ENCODE data around the gene GPR15LG.

GPR15LG gene

DNA sequence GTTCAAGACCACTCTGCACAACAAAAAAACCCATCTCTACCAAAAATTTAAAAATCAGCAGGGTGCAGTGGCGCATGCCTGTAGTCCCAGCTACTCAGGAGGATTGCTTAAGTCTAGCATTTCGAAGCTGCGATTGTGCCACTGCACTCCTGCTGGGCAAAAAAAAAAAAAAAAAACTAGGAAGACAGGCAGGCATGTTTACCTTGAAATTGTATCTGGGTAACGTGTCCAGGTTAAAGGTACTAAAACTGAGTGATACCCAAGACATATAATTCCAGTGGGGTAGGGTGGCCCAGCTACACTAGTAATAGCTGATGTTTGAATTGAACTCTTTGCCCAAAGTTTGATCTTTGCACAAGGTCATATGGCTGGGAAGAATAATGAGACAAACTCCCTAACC, 18.1 kb upstream of the GPR15LG start:
- Histone ChIP-seq H3K9ac (ENCODE audit: low read length) (no peak overlapping the region), H3K9me3 (ENCODE audit: insufficient read depth, low read depth, low read length) (no peaks in the 10 kb centered on the region), H3K27ac (ENCODE audit: low read depth, low read length) (no peak overlapping the region), H3K4me2 (ENCODE audit: low read length) (no peak overlapping the region), H4K12ac (ENCODE audit: low read depth, low read length) (no peak overlapping the region), H3K14ac (ENCODE audit: low read length) (no peak overlapping the region), H4K8ac (ENCODE audit: low read depth, low read length) (no peak overlapping the region), H2BK120ac (ENCODE audit: insufficient read depth, low read length, poor library complexity) (no peak overlapping the region), H3K4me3 (ENCODE audit: low read depth, low read length) (no peak overlapping the region), H3K4ac (ENCODE audit: low read depth, low read length) (no peak overlapping the region), H3K36me3 (ENCODE audit: control insufficient read depth in 1 of 2, insufficient read depth in 2 of 2, low read length in 2 of 2) (peaks cover 4 to 7% of the 10 kb centered on the region in 2 experiments), H2AK5ac (ENCODE audit: low read length) (no peak overlapping the region), H4K91ac (ENCODE audit: low read depth, low read length) (no peak overlapping the region), H3K23ac (ENCODE audit: low read length) (no peak overlapping the region), H3K79me1 (ENCODE audit: low read length) (no peaks in the 10 kb centered on the region), H2BK12ac (ENCODE audit: low read length) (no peak overlapping the region), H3K79me2 (ENCODE audit: control insufficient read depth, insufficient read depth, low read length, poor library complexity) (no peaks in the 10 kb centered on the region), H3K27me3 (ENCODE audit: insufficient read depth, low read length) (no peaks in the 10 kb centered on the region), H3K18ac (ENCODE audit: low read length) (no peak overlapping the region), H2BK5ac (ENCODE audit: low read depth, low read length, poor library complexity) (no peak overlapping the region), H3K4me1 (ENCODE audit: control insufficient read depth in 1 of 2, insufficient read depth in 2 of 2, low read length in 2 of 2) (no peaks in the 10 kb centered on the region), H2AFZ (ENCODE audit: insufficient read depth, low read length, poor library complexity) (no peak overlapping the region)
- no CpG with 5 or more reads among the region's 4 CpGs for WGBS (ENCODE audit: extremely low coverage, insufficient coverage, insufficient read length)
- DNase-seq, result peak in 1 of 2 donors; percentile 21

DNA sequence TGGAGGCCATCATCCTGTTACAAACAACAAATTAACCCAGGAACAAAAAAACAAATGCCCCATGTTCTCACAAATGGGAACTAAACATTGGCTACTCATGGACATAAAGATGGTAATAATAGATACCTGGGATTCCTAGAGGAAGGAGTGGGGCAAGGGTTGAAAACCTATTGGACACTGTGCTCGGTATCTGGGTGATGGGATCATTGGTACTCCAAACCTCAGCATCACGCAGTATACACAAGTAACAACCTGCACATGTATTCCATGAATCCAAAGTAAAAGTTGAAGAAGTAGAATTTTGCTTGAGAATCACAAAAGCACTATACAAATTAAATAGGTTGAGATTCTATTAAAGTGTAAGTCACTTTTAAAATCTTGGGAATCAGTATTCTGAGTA, 17.6 kb upstream of the GPR15LG start:
- Histone ChIP-seq H3K4me3 (ENCODE audit: low read depth, low read length) (no peak overlapping the region), H3K36me3 (ENCODE audit: control insufficient read depth in 1 of 2, insufficient read depth in 2 of 2, low read length in 2 of 2) (peaks cover 3 to 4% of the 10 kb centered on the region in 2 experiments), H3K4ac (ENCODE audit: low read depth, low read length) (no peak overlapping the region), H2BK5ac (ENCODE audit: low read depth, low read length, poor library complexity) (no peak overlapping the region), H3K27me3 (ENCODE audit: insufficient read depth, low read length) (no peaks in the 10 kb centered on the region), H2AK5ac (ENCODE audit: low read length) (no peak overlapping the region), H4K91ac (ENCODE audit: low read depth, low read length) (no peak overlapping the region), H3K79me1 (ENCODE audit: low read length) (no peaks in the 10 kb centered on the region), H3K9me3 (ENCODE audit: insufficient read depth, low read depth, low read length) (no peaks in the 10 kb centered on the region), H3K14ac (ENCODE audit: low read length) (no peak overlapping the region), H3K18ac (ENCODE audit: low read length) (no peak overlapping the region), H3K4me1 (ENCODE audit: control insufficient read depth in 1 of 2, insufficient read depth in 2 of 2, low read length in 2 of 2) (no peaks in the 10 kb centered on the region), H2AFZ (ENCODE audit: insufficient read depth, low read length, poor library complexity) (no peak overlapping the region), H4K8ac (ENCODE audit: low read depth, low read length) (no peak overlapping the region), H3K27ac (ENCODE audit: low read depth, low read length) (no peak overlapping the region), H2BK12ac (ENCODE audit: low read length) (no peak overlapping the region), H3K4me2 (ENCODE audit: low read length) (no peak overlapping the region), H4K12ac (ENCODE audit: low read depth, low read length) (no peak overlapping the region), H3K9ac (ENCODE audit: low read length) (no peak overlapping the region), H2BK120ac (ENCODE audit: insufficient read depth, low read length, poor library complexity) (no peak overlapping the region), H3K79me2 (ENCODE audit: control insufficient read depth, insufficient read depth, low read length, poor library complexity) (no peaks in the 10 kb centered on the region), H3K23ac (ENCODE audit: low read length) (no peak overlapping the region)
- WGBS (ENCODE audit: extremely low coverage, insufficient coverage, insufficient read length), result no CpG with 5 or more reads among the region's 2 CpGs
- DNase-seq, result no peak

DNA sequence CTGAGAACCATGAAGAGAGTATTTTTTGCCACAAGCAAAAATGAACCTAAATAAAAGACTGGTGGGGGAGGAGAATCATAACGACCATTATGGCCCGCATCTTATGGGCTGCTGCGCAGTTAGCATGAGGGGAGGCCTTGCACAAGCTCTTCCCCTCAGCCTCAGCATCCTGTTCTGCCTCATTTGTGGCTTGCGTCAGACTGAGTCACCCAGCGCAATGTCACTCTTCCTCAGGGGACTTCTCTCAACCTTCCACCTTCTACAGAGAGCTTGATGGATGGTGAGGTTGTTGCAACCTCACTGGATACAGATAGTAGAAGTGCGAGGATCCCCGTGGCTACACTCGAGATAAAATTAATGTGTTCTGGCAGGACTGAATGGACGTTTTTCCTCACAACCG, 16.8 kb upstream of the GPR15LG start:
- H2BK5ac ChIP-seq (ENCODE audit: low read depth, low read length, poor library complexity), result no peak overlapping the region
- WGBS (ENCODE audit: extremely low coverage, insufficient coverage, insufficient read length), result no CpG with 5 or more reads among the region's 10 CpGs

DNA sequence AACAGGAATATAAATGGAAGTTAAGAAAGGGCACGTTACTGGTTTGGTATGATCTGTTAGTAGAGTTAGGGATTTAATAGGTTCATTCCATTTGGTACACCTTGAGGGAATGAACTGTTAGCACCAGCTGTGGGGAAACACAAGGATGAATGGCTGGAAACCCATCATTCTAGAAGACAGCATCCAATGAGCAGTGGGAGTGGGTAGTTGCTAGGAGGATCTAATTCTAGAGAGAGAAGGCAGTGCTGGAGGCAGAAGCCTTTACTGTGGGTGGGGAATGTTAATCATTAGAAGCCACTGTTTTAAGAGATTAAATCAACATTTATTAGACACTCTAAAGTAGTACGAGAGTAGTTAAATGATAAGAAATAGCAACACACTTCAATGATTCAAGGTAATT, 15.5 kb upstream of the GPR15LG start:
- Histone ChIP-seq H3K27ac (ENCODE audit: low read depth, low read length) (no peak overlapping the region), H4K8ac (ENCODE audit: low read depth, low read length) (no peak overlapping the region), H3K9ac (ENCODE audit: low read length) (no peak overlapping the region), H2BK120ac (ENCODE audit: insufficient read depth, low read length, poor library complexity) (no peak overlapping the region), H4K91ac (ENCODE audit: low read depth, low read length) (no peak overlapping the region), H3K36me3 (ENCODE audit: control insufficient read depth in 1 of 2, insufficient read depth in 2 of 2, low read length in 2 of 2) (peaks cover 2 to 4% of the 10 kb centered on the region in 2 experiments), H3K14ac (ENCODE audit: low read length) (no peak overlapping the region), H2AK5ac (ENCODE audit: low read length) (no peak overlapping the region), H2BK12ac (ENCODE audit: low read length) (no peak overlapping the region), H2BK5ac (ENCODE audit: low read depth, low read length, poor library complexity) (no peak overlapping the region), H3K18ac (ENCODE audit: low read length) (no peak overlapping the region), H3K27me3 (ENCODE audit: insufficient read depth, low read length) (no peaks in the 10 kb centered on the region), H2AFZ (ENCODE audit: insufficient read depth, low read length, poor library complexity) (no peak overlapping the region), H3K4ac (ENCODE audit: low read depth, low read length) (no peak overlapping the region), H3K4me1 (ENCODE audit: control insufficient read depth in 1 of 2, insufficient read depth in 2 of 2, low read length in 2 of 2) (no peaks in the 10 kb centered on the region), H3K23ac (ENCODE audit: low read length) (no peak overlapping the region), H3K4me2 (ENCODE audit: low read length) (no peak overlapping the region), H4K12ac (ENCODE audit: low read depth, low read length) (no peak overlapping the region), H3K79me1 (ENCODE audit: low read length) (no peaks in the 10 kb centered on the region), H3K4me3 (ENCODE audit: low read depth, low read length) (no peak overlapping the region), H3K79me2 (ENCODE audit: control insufficient read depth, insufficient read depth, low read length, poor library complexity) (no peaks in the 10 kb centered on the region), H3K9me3 (ENCODE audit: insufficient read depth, low read depth, low read length) (no peaks in the 10 kb centered on the region)
- no CpG with 5 or more reads among the region's 2 CpGs for WGBS (ENCODE audit: extremely low coverage, insufficient coverage, insufficient read length)
- no peak for DNase-seq

More for the DNA sequence above, 16.8 kb upstream of the GPR15LG start:
- H3K23ac ChIP-seq (ENCODE audit: low read length), result no peak overlapping the region
- no peak overlapping the region for H2BK12ac ChIP-seq (ENCODE audit: low read length)
- H3K18ac ChIP-seq (ENCODE audit: low read length), result no peak overlapping the region
- H3K9me3 ChIP-seq (ENCODE audit: insufficient read depth, low read depth, low read length), result no peaks in the 10 kb centered on the region
- no peak overlapping the region for H2AFZ ChIP-seq (ENCODE audit: insufficient read depth, low read length, poor library complexity)
- no peak overlapping the region for H3K14ac ChIP-seq (ENCODE audit: low read length)
- H3K4ac ChIP-seq (ENCODE audit: low read depth, low read length), result no peak overlapping the region
- no peak overlapping the region for H3K4me3 ChIP-seq (ENCODE audit: low read depth, low read length)
- H3K4me2 ChIP-seq (ENCODE audit: low read length), result no peak overlapping the region
- no peak overlapping the region for H3K9ac ChIP-seq (ENCODE audit: low read length)
- no peak overlapping the region for H3K27ac ChIP-seq (ENCODE audit: low read depth, low read length)
- no peak overlapping the region for H4K8ac ChIP-seq (ENCODE audit: low read depth, low read length)
- H3K4me1 ChIP-seq (ENCODE audit: control insufficient read depth in 1 of 2, insufficient read depth in 2 of 2, low read length in 2 of 2), result no peaks in the 10 kb centered on the region
- peaks cover 2 to 4% of the 10 kb centered on the region in 2 experiments for H3K36me3 ChIP-seq (ENCODE audit: control insufficient read depth in 1 of 2, insufficient read depth in 2 of 2, low read length in 2 of 2)
- H2BK120ac ChIP-seq (ENCODE audit: insufficient read depth, low read length, poor library complexity), result no peak overlapping the region
- no peak overlapping the region for H2AK5ac ChIP-seq (ENCODE audit: low read length)
- H4K12ac ChIP-seq (ENCODE audit: low read depth, low read length), result no peak overlapping the region
- H3K79me2 ChIP-seq (ENCODE audit: control insufficient read depth, insufficient read depth, low read length, poor library complexity), result no peaks in the 10 kb centered on the region
- no peaks in the 10 kb centered on the region for H3K27me3 ChIP-seq (ENCODE audit: insufficient read depth, low read length)
- H3K79me1 ChIP-seq (ENCODE audit: low read length), result no peaks in the 10 kb centered on the region
- no peak overlapping the region for H4K91ac ChIP-seq (ENCODE audit: low read depth, low read length)
- peak; percentile 88 for DNase-seq
